C4-2B (cell line): ENCODE data around the gene GHSR.

Source experiments
- H3K27ac ChIP-seq: fragments of 450-650 bp; 2 replicates; pipeline ENCODE4 v1.5.1; 2017
- ZFX ChIP-seq: fragments of 450-650 bp; IDR thresholded peaks from 2 replicates; pipeline ENCODE4 v1.6.1; 2017
- TF ChIP-seq, protein P1 (sequence below): fragments of 450-650 bp; conservative IDR thresholded peaks from 2 replicates; pipeline ENCODE4 v1.5.1; 2017; ENCODE audit warnings: mild to moderate bottlenecking

GHSR gene

DNA sequence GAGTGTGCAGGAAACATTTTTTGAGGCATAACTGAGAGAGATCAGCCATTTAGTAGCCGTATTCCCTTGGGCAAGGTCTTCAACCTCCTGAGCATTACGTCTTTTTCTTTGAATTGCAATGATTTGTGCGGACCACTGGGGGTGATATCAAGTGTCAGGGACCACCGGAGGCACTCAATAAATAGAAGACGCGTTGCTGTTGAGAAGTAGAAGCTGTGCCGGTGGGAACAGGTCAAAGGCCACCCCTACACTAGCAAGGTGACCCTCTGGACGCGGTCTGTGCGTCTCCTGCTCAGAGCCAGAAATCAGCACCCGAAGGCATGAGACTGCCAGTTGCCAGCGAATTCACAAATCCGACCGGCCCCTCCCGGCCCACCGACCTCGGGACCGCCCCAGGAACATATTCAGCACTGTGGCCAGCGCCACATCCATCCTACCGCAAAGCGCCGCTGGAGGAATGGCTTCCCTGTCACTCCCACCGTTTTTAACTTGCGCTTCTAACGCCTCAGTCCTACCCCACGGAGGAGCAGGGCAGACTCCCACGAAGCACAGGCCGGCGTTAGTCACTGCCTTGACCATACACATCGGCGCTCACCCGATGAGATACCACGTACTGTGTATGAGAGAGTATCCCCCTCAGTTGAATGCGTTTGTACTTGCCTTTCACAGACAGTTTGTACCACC, 1.4 kb upstream of the GHSR start:
- H3K27ac ChIP-seq: no peak overlapping the region
- no peak for TF ChIP-seq ZFX
- TF ChIP-seq, protein P1, sequence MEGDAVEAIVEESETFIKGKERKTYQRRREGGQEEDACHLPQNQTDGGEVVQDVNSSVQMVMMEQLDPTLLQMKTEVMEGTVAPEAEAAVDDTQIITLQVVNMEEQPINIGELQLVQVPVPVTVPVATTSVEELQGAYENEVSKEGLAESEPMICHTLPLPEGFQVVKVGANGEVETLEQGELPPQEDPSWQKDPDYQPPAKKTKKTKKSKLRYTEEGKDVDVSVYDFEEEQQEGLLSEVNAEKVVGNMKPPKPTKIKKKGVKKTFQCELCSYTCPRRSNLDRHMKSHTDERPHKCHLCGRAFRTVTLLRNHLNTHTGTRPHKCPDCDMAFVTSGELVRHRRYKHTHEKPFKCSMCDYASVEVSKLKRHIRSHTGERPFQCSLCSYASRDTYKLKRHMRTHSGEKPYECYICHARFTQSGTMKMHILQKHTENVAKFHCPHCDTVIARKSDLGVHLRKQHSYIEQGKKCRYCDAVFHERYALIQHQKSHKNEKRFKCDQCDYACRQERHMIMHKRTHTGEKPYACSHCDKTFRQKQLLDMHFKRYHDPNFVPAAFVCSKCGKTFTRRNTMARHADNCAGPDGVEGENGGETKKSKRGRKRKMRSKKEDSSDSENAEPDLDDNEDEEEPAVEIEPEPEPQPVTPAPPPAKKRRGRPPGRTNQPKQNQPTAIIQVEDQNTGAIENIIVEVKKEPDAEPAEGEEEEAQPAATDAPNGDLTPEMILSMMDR: no peak

DNA sequence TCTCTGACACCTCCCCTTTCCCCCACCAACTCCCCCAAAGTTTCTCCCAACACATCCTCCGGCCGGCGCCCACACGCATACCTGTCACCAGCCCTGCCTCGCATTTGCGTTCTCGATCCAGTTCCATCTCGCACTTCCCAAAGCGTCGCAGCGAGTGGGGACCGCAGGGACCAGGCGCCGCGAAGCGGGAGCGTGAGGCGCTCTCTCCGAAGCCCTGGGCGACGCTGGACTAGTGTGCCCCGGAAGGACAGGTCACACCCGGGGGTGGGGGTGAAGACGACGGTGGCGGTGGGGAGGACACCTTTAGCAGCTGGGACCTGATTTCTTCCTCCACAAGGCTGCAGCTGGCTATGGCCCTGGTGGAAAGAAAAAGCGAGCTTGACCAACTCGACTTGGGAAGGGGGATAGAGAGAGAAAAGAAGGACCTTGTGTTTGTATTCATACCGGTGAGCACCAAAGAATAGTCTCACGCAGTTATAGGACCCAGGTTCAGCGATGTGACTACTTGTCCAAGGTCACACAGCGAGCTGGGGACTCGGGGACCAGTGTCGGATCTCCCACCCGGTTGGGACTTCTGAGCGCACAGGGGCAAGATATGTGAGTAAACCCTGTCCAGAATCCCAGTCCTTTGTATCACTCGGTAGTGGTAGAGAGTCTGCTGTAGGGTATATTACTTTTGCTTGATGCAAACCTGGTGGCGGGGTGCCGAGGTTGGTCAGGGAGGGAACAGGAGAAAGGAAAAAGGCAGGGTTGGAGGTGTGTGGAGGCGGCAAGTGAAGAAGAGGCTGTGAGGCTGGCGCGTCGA, 607 bp upstream of the GHSR start:
- TF ChIP-seq, protein P1: no peak
- TF ChIP-seq ZFX: no peak
- H3K27ac ChIP-seq: no peak overlapping the region

DNA sequence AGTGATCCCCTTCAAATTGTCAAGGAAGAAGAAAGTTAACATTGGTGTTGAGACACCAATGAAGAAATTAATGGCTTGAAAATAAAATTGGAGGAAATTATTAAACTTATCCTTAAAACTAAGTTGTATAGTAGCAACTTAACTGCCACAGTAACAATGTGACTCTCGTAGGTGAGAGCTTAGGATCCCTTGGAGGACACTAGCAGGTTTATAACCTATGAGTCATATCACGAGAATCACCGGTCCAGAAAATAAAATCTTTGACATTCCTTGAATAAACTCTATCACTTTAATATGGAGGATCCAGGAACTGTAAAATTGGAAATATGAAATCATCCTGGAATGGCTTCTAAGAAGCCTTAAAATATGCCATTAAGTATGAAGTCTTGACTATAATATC, 2.1 kb downstream of the GHSR start:
- TF ChIP-seq, protein P1: no peak
- no peak for TF ChIP-seq ZFX
- no peak overlapping the region for H3K27ac ChIP-seq

GRCh38 chr3:172444821-172445220, 3.4 kb downstream of the GHSR start:
- TF ChIP-seq, protein P1: no peak
- TF ChIP-seq ZFX: no peak

GRCh38 chr3:172442606-172443005, 5.7 kb downstream of the GHSR start:
- TF ChIP-seq, protein P1: no peak
- TF ChIP-seq ZFX: no peak
- no peak overlapping the region for H3K27ac ChIP-seq

More at GRCh38 chr3:172444821-172445220, 3.4 kb downstream of the GHSR start:
- no peak overlapping the region for H3K27ac ChIP-seq

- no peak for TF ChIP-seq ZFX
- TF ChIP-seq, protein P1: no peak
- no peak overlapping the region for H3K27ac ChIP-seq
Measured at GRCh38 chr3:172441581-172441980, 6.7 kb downstream of the GHSR start.

GRCh38 chr3:172438186-172438585, 10.1 kb downstream of the GHSR start:
- no peak overlapping the region for H3K27ac ChIP-seq
- TF ChIP-seq, protein P1: no peak
- TF ChIP-seq ZFX: no peak
